ENCODE measurements around the gene C1QTNF5.

- no peak for TF ChIP-seq CTCF (IDR thresholded peaks at IDR 0.05; ENCODE audit: low read depth, low read length, missing input control)
- TF ChIP-seq SP1 (IDR thresholded peaks at IDR 0.05): no peak
- no peak for TF ChIP-seq EGR1 (IDR thresholded peaks at IDR 0.05; ENCODE audit: low read depth in 2 of 2)
- TF ChIP-seq REST (IDR thresholded peaks at IDR 0.05): no peak
- no peak for TF ChIP-seq NR2F2 (IDR thresholded peaks at IDR 0.05)
- no peak for TF ChIP-seq HNF4A (conservative IDR thresholded peaks at IDR 0.05)
- TF ChIP-seq TAF1 (conservative IDR thresholded peaks at IDR 0.05): no peak
- TF ChIP-seq ZBTB33 (IDR thresholded peaks at IDR 0.05): no peak
- TF ChIP-seq ATF3 (IDR thresholded peaks at IDR 0.05): no peak
- TF ChIP-seq MAX (IDR thresholded peaks at IDR 0.05): no peak
- no peak for TF ChIP-seq RXRA (IDR thresholded peaks at IDR 0.05)
Observed at GRCh38 chr11:119335091-119335654, 5.5 kb downstream of the C1QTNF5 start.
